ENCODE data around the gene CHMP2A. TPM values are rescaled to one million over a fixed set of nuclear protein-coding genes. Genes with fewer than 3 reads are reported as not detected.

The CHMP2A gene
- total and polyA plus RNA-seq, 2 of the 13 experiments (the other 11 are each of a cell fraction or from before 2014, with no cell fraction given) = 49.7 to 55.0 TPM

- TF ChIP-seq ZNF891 (CRISPR knock-in tag; IDR thresholded peaks at IDR 0.05) = peak; percentile 75
- TF ChIP-seq ZNF20 (CRISPR knock-in tag; IDR thresholded peaks at IDR 0.05) = no peak; the same call in 1 of the 2 replicates
- peak; percentile 60; the same call in 1 of the 2 replicates for TF ChIP-seq ZNF556 (CRISPR knock-in tag; IDR thresholded peaks at IDR 0.05; ENCODE audit: borderline replicate concordance)
- TF ChIP-seq ZNF607 (CRISPR knock-in tag; IDR thresholded peaks at IDR 0.05; ENCODE audit: borderline replicate concordance) = peak; percentile 73; the same call in 1 of the 2 replicates
- no peak; the same call in 1 of the 2 replicates for TF ChIP-seq ZNF552 (CRISPR knock-in tag; IDR thresholded peaks at IDR 0.05; ENCODE audit: borderline replicate concordance)
- 0 out of 2 replicates have a peak, but pooled peaks have one; percentile 49 for TF ChIP-seq ZNF570 (CRISPR knock-in tag; IDR thresholded peaks at IDR 0.05; ENCODE audit: borderline replicate concordance)
- no peak for TF ChIP-seq CEBPB (IDR thresholded peaks at IDR 0.05; ENCODE audit: borderline replicate concordance, low read depth, low read length)
- TF ChIP-seq KLF9 (CRISPR knock-in tag; IDR thresholded peaks at IDR 0.05; ENCODE audit: low read depth) = peak; percentile 58; the same call in 1 of the 2 replicates
- TF ChIP-seq, protein P1, sequence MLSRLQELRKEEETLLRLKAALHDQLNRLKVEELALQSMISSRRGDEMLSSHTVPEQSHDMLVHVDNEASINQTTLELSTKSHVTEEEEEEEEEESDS (CRISPR knock-in tag; IDR thresholded peaks at IDR 0.05; ENCODE audit: borderline replicate concordance) = no peak
- TF ChIP-seq, protein P2, sequence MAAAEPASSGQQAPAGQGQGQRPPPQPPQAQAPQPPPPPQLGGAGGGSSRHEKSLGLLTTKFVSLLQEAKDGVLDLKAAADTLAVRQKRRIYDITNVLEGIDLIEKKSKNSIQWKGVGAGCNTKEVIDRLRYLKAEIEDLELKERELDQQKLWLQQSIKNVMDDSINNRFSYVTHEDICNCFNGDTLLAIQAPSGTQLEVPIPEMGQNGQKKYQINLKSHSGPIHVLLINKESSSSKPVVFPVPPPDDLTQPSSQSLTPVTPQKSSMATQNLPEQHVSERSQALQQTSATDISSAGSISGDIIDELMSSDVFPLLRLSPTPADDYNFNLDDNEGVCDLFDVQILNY (CRISPR knock-in tag; conservative IDR thresholded peaks at IDR 0.05) = peak; percentile 28; the same call in 1 of the 2 replicates
- TF ChIP-seq GPN1 (CRISPR knock-in tag; IDR thresholded peaks at IDR 0.05; ENCODE audit: borderline replicate concordance) = no peak
- TF ChIP-seq ZNF780A (CRISPR knock-in tag; IDR thresholded peaks at IDR 0.05) = peak; percentile 12; the same call in 1 of the 2 replicates
- TF ChIP-seq ETV5 (CRISPR knock-in tag; IDR thresholded peaks at IDR 0.05; ENCODE audit: borderline replicate concordance) = peak; percentile 82
- TF ChIP-seq ZNF281 (CRISPR knock-in tag; IDR thresholded peaks at IDR 0.05; ENCODE audit: borderline replicate concordance) = peak; percentile 73
- TF ChIP-seq, protein P3, sequence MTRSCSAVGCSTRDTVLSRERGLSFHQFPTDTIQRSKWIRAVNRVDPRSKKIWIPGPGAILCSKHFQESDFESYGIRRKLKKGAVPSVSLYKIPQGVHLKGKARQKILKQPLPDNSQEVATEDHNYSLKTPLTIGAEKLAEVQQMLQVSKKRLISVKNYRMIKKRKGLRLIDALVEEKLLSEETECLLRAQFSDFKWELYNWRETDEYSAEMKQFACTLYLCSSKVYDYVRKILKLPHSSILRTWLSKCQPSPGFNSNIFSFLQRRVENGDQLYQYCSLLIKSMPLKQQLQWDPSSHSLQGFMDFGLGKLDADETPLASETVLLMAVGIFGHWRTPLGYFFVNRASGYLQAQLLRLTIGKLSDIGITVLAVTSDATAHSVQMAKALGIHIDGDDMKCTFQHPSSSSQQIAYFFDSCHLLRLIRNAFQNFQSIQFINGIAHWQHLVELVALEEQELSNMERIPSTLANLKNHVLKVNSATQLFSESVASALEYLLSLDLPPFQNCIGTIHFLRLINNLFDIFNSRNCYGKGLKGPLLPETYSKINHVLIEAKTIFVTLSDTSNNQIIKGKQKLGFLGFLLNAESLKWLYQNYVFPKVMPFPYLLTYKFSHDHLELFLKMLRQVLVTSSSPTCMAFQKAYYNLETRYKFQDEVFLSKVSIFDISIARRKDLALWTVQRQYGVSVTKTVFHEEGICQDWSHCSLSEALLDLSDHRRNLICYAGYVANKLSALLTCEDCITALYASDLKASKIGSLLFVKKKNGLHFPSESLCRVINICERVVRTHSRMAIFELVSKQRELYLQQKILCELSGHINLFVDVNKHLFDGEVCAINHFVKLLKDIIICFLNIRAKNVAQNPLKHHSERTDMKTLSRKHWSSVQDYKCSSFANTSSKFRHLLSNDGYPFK (CRISPR knock-in tag; IDR thresholded peaks at IDR 0.05; ENCODE audit: borderline replicate concordance) = peak; percentile 86
- TF ChIP-seq ZNF510 (CRISPR knock-in tag; IDR thresholded peaks at IDR 0.05; ENCODE audit: low read depth) = peak; percentile 58; the same call in 1 of the 2 replicates
- peak; percentile 67 for TF ChIP-seq ZNF781 (CRISPR knock-in tag; IDR thresholded peaks at IDR 0.05; ENCODE audit: borderline replicate concordance, not compliant biosample characterization)
- TF ChIP-seq ZNF569 (CRISPR knock-in tag; IDR thresholded peaks at IDR 0.05; ENCODE audit: borderline replicate concordance) = 0 out of 2 replicates have a peak, but pooled peaks have one; percentile 27
- TF ChIP-seq ZNF670 (CRISPR knock-in tag; IDR thresholded peaks at IDR 0.05; ENCODE audit: borderline replicate concordance) = peak; percentile 82
- 0 out of 2 replicates have a peak, but pooled peaks have one; percentile 33 for TF ChIP-seq PCBP1 (IDR thresholded peaks at IDR 0.05; ENCODE audit: borderline replicate concordance, low read depth, low read length)
- peak; percentile 29; the same call in 1 of the 2 replicates for TF ChIP-seq ZNF274 (CRISPR knock-in tag; IDR thresholded peaks at IDR 0.05)
Measured at GRCh38 chr19:58559275-58560006, 4.5 kb upstream of the CHMP2A start (continued).
